Pancreas (tissue), 10 donors: ENCODE results near the gene ADNP2. TPM values are rescaled to one million over a fixed set of nuclear protein-coding genes. Genes with fewer than 3 reads are reported as not detected.

Experiments used
- ATAC-seq, 4 donors: fragments of 200-7000 bp; cut with Tn5 transposase; one replicate each; pipeline versions ENCODE4 v1.8.0 to v1.9.1; 2020; ENCODE audit warnings: mild to moderate bottlenecking in 4 of 4, moderate library complexity in 4 of 4
- DNase-seq, 6 donors: peaks; one replicate each; pipeline ENCODE4 v3.0.0-alpha.2; 2020
- FAIRE-seq: peaks from 2 replicates; lab custom pipeline; 2012; peaks lifted over from hg19 to GRCh38; lab: Jason Lieb, UNC
- H3K27ac ChIP-seq, 4 donors: fragments of 200-600 bp; sonication (generic); 1 replicate in 3 of 4; 2 replicates in 1 of 4; pipeline versions ENCODE4 v1.5.0 to v1.8.0; 2020
- H3K27me3 ChIP-seq, 4 donors: fragments of 200-600 bp; one replicate each; pipeline ENCODE4 v1.8.0; 2021
- H3K36me3 ChIP-seq, 3 donors: fragments of 200-600 bp; sonication (generic) in 1 of 3; one replicate each; pipeline versions ENCODE4 v1.5.0 to v1.8.0; 2020 to 2021
- H3K4me1 ChIP-seq, 3 donors: fragments of 200-600 bp; one replicate each; pipeline ENCODE4 v1.8.0; 2021
- H3K4me3 ChIP-seq, 4 donors: fragments of 200-600 bp; sonication (generic) in 2 of 4; one replicate each; pipeline versions ENCODE4 v1.5.0 to v1.8.0; 2020 to 2021
- H3K9me3 ChIP-seq, 4 donors: fragments of 200-600 bp; one replicate each; pipeline ENCODE4 v1.8.0; 2021
- CTCF ChIP-seq, 4 donors: fragments of 200-600 bp; sonication (generic) in 3 of 4; IDR thresholded peaks; one replicate each; pipeline versions ENCODE4 v1.5.0 to v1.8.0; 2021; ENCODE audit warnings: antibody characterized with exemption in 4 of 4
- WGBS, 2 donors: extraction: QIAGEN DNeasy Blood & Tissue Kit; methylation state at CpG; one replicate each; pipeline ENCODE4 v1.1.7; 2013; 5-methylcytosine and 5-hydroxymethylcytosine counted together
- intact Hi-C, 3 donors: fragments of 100-400 bp; cut with DNase I; formaldehyde crosslinking; loops; one replicate each; pipeline versions ENCODE4 v1.11.1 to v1.14.2; 2022
- polyA plus RNA-seq, 2 donors: library from polyadenylated mRNA; stranded (reverse); fragments of 200-250 nt; gene quantifications; one replicate each; pipeline ENCODE4 v1.2.3, GENCODE V29; 2013
- total RNA-seq, 6 donors: library from RNA; stranded (reverse); fragmentation: NEBNext Ultra II Directional in 4 of 6; extraction: Animal tissue kit (Norgen Biotek cat#: 25700) in 4 of 6; gene quantifications; one replicate each; pipeline versions ENCODE4 v1.2.1 to v1.2.4, GENCODE V29; 2021 to 2023
- donor health status: healthy with polysubstance abuse.
- donor health status: DM: no; HTN: no; CAD: no; lungs with moderate emphysema.
- donor health status: DM: no; HTN: no; CAD: no.
- donor health status: control.
- donor health status: control.
- donor health status: Bipolar disorder and iron deficiency.
- donor health status: DM: yes; HTN: yes; CAD: no.
- donor health status: DM: no; HTN: no; CAD: no.
- donor health status: DM: no; HTN: no; CAD: no.
- donor health status: DM: yes; HTN: yes; CAD: no.

The ADNP2 gene
- total and polyA plus RNA-seq, 8 donors, result 4.2 to 8.4 (median 6.9) TPM

DNA sequence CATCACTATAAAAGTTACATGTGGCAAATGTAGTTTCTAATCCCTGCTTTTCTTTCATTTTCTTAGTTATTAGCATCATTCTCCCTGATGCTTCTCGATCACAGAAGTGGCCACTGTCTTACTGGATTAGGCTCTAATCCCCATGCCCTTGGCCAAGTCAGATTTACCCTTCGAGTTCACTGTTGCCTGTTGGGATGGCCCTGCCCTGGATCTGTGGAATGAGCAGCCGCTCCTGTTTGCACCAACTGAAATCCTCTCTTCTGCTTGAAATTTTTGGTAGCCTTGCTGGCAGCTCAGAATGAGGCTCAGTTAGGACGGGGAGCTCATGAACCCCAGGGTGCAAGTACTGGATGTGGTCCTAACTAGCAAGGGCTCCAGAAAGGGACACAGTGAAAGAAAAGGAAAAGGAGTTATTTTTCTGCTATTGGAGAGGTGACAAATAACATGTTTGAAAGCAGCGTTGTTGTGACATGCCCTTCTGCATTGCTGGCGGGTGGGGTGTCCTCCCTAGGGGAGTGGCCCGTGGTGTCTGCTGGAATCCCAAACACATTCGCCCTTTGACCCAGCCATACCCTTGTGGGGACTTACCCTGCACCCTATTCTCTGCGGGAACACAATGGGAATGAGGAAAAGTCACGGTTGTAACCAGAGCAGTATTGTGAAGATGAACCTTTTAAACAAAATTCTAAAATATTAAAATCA, 40.3 kb upstream of the ADNP2 start:
- whole genome bisulfite sequencing, 2 donors, result 74 to 75% methylated on average over 10 of the region's 10 CpGs
- no peaks in the 10 kb centered on the region for H3K9me3 ChIP-seq
- H3K27ac ChIP-seq, result no peak overlapping the region
- no peaks in the 10 kb centered on the region for H3K36me3 ChIP-seq
- intact Hi-C loops, result no loop called here
- no peaks in the 10 kb centered on the region for H3K4me1 ChIP-seq
- no peak overlapping the region for H3K4me3 ChIP-seq
- TF ChIP-seq CTCF (IDR thresholded peaks at IDR 0.05), result no peak
- no peak for ATAC-seq
- no peak for FAIRE-seq
- H3K27me3 ChIP-seq, result no peaks in the 10 kb centered on the region
- no peak for DNase-seq

DNA sequence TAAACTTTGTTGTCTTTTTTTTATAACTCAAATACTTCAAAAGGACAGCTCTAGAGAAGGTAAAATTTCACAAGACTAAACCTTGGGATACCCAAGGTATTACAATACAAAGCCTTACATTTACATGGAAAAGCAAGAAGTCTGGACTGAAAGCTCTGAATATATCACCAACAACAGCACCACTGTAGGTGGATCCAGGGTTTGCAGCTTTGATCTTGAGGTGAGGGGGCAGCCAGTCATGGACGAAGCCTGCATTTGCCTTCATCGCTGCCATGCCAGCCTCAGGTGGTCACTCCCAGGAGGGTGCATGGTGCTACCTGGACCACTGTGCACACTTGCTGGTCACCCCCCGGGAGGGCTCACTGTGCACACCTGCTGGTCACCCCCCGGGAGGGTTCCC, 38.2 kb upstream of the ADNP2 start:
- Histone ChIP-seq H3K9me3 (no peaks in the 10 kb centered on the region), H3K36me3 (no peaks in the 10 kb centered on the region), H3K27ac (no peak overlapping the region), H3K4me3 (no peak overlapping the region), H3K4me1 (no peaks in the 10 kb centered on the region), H3K27me3 (no peaks in the 10 kb centered on the region)
- intact Hi-C loops, result no loop called here
- TF ChIP-seq CTCF (IDR thresholded peaks at IDR 0.05), result no peak
- 96 to 97% methylated on average over 2 to 4 of the region's 4 CpGs for WGBS, 2 donors
- FAIRE-seq (no peak), ATAC-seq (no peak), DNase-seq (no peak)

DNA sequence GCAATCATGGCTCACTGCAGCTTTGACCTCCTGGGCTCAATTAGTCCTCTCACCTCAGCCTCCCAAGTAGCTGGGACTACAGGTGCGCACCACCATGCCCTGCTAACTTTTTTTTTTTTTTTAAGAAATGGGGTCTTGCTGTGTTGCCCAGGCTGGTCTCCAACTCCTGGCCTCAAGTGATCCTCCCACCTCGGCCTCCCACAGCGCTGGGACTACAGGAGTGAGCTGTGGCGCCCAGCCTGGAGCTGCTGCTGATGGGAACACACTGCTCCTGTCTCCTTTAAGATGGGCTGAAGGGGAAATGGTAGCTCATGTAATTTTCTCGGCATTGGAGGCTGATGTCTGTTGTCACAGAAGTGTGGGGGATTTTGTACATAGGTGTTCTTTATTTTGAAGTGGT, 34.9 kb upstream of the ADNP2 start:
- Histone ChIP-seq H3K4me3 (no peak overlapping the region), H3K9me3 (no peaks in the 10 kb centered on the region), H3K36me3 (no peaks in the 10 kb centered on the region), H3K27ac (no peak overlapping the region), H3K4me1 (no peaks in the 10 kb centered on the region), H3K27me3 (no peaks in the 10 kb centered on the region)
- ATAC-seq, result no peak
- intact Hi-C loops, result no loop called here
- TF ChIP-seq CTCF (IDR thresholded peaks at IDR 0.05), result no peak
- no peak for FAIRE-seq
- no peak for DNase-seq
- 90 to 93% methylated on average over 5 of the region's 5 CpGs for WGBS, 2 donors

- no peaks in the 10 kb centered on the region for H3K9me3 ChIP-seq
- intact Hi-C loops, result no loop called here
- H3K27me3 ChIP-seq, result no peaks in the 10 kb centered on the region
- DNase-seq (no peak), FAIRE-seq (no peak), ATAC-seq (no peak)
- WGBS, 2 donors, result 68 to 72% methylated on average over 8 of the region's 8 CpGs
- no peak for TF ChIP-seq CTCF (IDR thresholded peaks at IDR 0.05)
- no peak overlapping the region for H3K4me3 ChIP-seq
- H3K36me3 ChIP-seq, result no peaks in the 10 kb centered on the region
- no peaks in the 10 kb centered on the region for H3K4me1 ChIP-seq
- H3K27ac ChIP-seq, result no peak overlapping the region
Measured at GRCh38 chr18:80074697-80075096, 34.4 kb upstream of the ADNP2 start.

- Histone ChIP-seq H3K4me3 (no peak overlapping the region), H3K27ac (no peak overlapping the region), H3K4me1 (no peaks in the 10 kb centered on the region), H3K36me3 (no peaks in the 10 kb centered on the region), H3K9me3 (no peaks in the 10 kb centered on the region), H3K27me3 (no peaks in the 10 kb centered on the region)
- no peak for ATAC-seq
- DNase-seq, result no peak
- WGBS, 2 donors, result 85 to 92% methylated on average over 7 of the region's 7 CpGs
- FAIRE-seq, result no peak
- no peak for TF ChIP-seq CTCF (IDR thresholded peaks at IDR 0.05)
- intact Hi-C loops, result no loop called here
Measured at GRCh38 chr18:80075940-80076339, 33.1 kb upstream of the ADNP2 start.
